Mucosa of gallbladder (tissue), 1 donor: ENCODE results near the gene AKAP17A. TPM values are rescaled to one million over a fixed set of nuclear protein-coding genes. Genes with fewer than 3 reads are reported as not detected.
"Not testable (repeated sequence)": the region's sequence is repeated elsewhere in the genome, so short reads cannot be mapped to it uniquely, and the experiment has no call there.

Experiments used
- DNase-seq: peaks from one replicate; pipeline ENCODE4 v3.0.0-alpha.2; 2020; ENCODE audit warnings: low spot score
- total RNA-seq: library from RNA; stranded (reverse); gene quantifications from one replicate; pipeline ENCODE4 v1.2.1, GENCODE V29; 2021
- donor health status: DM: no; HTN: no; CAD: no.

Gene AKAP17A
- total RNA-seq, 1 donor from 2014 or later, result 52.9 TPM

DNA sequence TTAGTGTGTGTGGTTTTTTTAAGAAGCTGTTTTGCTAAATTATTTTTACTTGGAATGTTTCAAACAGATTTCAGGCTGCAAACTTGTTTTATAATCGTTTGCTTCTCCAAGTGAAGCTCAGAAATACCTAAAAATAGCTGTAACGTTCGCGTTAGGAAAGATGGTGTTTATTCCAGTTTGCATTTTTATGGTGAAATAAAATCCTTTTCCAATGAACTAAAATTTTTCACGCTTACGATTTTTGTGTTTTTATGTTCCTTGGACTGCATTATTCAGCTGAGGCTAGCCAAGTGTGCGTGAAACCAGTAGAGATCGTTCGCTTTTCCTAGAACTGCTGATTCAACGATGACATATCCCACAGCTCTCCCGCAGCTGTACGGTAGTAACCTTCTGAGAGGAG is 10.9 kb downstream of the AKAP17A start:
- no peak for DNase-seq

DNA sequence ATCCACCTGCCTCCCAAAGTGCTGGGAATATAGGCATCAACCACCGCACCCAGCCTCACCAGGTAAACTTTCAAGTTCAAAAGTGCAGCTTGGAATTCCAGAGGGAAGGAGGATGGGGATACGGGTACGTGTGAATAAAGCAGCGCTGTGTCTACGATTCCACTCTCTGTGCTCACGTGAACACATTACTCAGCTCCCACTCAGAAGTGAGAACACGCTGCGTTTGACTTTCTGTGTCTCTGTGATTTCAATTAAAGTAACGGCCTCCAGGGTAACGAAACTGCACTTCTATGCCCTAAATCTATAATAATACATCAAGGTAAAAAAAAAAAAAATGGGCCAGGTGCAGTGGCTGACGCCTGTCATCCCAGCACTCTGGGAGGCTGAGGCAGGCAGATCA is 15.1 kb downstream of the AKAP17A start:
- DNase-seq, result no peak

DNA sequence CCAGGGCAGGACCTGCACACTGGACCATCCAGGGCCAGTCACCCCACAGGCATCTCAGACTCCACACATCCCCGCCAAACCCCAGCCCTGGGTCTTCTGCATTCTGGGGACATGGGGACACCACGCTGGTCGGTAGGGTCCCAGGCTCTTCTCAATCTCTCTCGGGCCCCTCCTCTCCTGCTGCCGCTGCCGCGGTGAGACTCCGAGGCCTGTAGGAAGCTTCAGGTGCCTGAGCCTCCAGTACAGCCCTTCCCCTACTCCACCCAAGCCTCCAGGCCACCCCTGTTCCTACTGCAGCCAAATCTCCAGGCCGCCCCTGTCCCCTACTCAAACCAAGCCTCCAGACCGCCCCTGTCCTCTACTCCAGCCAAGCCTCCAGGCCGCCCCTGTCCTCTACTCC is 17.9 kb downstream of the AKAP17A start:
- DNase-seq, result no peak

DNA sequence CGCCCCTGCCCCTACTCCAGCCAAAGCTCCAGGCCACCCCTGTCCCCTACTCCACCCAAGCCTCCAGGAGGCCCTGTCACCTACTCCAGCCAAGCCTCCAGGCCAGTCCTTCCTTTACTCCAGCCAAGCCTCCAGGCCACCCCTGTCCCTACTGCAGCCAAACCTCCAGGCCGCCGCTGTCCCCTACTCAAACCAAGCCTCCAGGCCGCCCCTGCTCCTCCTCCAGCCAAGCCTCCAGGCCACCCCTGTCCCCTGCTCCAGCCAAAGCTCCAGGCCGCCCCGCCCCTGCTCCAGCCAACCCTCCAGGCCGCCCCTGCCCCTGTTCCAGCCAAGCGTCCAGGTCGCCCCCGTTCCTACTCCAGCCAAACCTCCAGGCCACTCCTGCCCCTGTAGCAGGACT is 18.4 kb downstream of the AKAP17A start:
- no peak for DNase-seq

DNA sequence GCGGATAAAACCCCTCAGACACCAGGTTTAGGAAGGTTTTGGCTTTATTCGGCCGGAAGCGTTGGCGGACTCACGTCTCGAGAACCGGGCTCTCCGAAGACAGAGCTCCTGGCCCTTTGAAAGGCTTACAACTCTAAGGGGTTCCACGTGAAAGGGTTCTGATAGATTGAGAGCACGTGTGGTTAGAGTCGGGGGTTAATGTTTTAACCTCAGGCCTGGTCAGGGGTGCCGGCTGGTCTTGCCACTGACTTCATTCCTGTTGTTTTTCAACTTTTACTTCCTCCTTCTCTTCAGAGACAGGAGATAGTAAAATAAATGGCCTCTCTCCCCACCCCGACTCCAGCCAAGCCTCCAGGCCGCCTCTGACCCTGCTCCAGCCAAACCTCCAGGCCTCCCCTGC is 18.8 kb downstream of the AKAP17A start:
- DNase-seq, result no peak

DNA sequence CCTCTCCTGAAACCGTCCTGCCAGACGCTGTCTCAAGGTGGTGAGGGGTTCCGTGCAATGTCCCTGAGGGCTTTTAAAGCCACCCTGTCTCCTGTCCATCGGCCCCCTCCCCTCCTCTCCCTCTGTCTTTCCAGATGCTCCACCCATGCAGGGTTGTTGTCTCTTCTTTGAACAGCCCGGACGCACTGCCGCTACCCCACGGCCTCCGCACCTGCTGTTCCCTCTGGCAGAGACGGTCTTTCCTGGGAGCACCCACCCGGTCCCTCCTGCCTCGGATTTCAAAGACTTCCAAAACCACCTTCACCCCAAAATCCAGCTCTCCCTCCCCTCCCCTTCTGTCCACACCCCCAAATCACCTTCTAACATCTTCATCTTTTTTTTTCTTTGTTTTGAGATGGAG is 19.3 kb downstream of the AKAP17A start:
- DNase-seq, result no peak

DNA sequence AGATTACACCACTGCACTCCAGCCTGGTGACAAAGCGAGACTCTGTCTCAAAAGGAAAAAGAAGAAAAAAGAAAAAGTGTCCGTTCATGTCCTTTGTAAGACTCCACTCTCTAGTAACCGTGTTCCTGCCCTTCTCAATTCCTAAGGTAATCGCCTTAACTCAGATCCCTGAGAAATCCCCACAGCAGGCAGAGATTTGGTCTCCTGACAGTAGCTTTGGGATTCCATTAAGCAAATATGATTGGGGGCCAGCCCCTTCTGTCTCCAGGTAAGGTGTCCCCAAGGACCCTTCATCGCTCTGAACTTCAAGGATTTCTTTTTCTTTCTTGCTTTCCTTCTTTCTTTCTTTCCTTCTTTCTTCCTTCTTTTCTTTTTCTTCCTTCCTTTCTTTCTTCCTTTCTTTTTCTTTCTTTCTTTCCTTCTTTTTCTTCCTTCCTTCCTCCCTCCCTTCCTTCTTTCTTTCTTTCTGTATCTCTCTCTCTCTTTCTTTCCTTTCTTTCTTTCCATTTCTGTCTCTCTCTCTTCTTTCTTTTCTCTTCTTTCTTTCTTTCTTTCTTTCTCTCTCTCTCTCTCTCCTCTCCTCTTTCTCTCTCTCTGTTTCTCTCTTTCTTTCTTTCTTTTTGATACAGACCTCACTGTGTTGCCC is 21.4 kb downstream of the AKAP17A start:
- DNase-seq, result no peak

DNA sequence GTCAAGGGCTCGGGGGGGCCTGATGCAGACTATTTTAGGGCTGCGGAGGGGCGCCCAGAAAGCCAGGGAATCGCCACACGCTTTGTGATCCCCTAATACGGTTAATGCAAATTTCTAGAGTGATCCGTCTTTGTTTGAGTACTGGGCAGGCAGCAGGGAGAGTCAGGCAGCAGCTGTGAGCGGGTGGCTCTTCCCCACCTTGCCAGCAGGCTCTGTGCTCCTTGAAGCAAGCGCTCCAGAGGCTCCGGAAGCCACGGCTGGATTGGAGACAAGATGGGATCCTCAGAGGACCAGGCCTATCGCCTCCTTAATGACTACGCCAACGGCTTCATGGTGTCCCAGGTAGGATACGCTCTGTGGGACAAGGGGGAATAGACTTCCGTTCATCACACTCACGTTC is 23.5 kb downstream of the AKAP17A start, which contains the start of gene ASMT:
Gene ASMT, plus strand, starts transcription at position 133 of the 400 bp plus-strand sequence. Its CDS starts 141 bp downstream, at position 274.
- no peak for DNase-seq

DNA sequence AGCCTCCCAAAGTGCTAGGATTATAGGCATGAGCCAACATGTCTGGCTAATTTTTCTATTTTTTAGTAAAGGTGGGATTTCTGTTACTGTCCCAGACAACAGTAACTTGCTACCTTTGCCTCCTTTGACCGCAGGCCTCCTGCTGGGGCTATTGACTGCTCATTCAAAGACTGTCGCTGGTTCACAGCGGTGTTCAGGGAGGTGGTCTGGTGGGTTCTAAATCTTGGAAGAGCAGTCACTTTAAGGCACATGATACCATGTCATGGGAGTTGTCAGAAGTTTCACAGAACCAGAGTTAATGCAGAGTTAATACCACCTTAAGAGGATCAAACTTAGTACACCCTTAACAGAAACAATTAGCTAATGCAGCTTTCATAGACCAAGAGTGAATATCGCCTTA is 27.3 kb downstream of the AKAP17A start:
- DNase-seq, result no peak

DNA sequence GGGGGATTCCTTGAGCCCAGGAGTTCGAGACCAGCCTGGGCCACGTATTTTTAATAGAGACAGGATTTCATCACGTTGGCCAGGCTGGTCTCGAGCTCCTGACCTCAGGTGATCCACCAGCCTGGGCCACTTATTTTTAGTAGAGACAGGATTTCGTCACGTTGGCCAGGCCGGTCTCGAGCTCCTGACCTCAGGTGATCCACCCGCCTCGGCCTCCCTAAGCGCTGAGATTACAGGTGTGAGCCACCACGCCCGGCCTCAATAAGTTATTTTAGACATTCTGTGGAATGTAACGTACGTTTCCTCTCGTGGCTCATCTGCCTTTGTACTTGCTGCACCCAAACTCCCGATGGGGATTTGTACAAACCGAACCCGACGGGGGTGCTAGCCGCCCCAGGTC is 32.3 kb downstream of the AKAP17A start:
- no peak for DNase-seq

DNA sequence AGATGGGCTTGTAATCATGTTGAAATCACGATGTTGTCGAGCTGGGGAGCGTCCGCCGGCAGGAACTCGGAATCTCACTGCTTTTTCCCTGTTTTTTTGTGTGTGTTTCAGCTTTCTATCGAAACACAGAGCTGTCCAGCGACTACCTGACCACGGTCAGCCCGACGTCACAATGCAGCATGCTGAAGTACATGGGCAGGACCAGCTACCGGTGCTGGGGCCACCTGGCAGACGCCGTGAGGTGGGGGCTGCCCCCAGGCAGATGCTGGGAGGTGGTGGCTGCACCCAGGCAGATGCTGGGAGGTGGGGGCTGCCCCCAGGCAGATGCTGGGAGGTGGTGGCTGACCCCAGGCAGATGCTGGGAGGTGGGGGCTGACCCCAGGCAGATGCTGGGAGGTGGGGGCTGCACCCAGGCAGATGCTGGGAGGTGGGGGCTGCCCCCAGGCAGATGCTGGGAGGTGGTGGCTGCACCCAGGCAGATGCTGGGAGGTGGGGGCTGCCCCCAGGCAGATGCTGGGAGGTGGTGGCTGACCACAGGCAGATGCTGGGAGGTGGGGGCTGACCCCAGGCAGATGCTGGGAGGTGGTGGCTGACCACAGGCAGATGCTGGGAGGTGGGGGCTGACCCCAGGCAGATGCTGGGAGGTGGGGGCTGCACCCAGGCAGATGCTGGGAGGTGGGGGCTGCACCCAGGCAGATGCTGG is 32.9 kb downstream of the AKAP17A start:
- not testable (repeated sequence) for DNase-seq

DNA sequence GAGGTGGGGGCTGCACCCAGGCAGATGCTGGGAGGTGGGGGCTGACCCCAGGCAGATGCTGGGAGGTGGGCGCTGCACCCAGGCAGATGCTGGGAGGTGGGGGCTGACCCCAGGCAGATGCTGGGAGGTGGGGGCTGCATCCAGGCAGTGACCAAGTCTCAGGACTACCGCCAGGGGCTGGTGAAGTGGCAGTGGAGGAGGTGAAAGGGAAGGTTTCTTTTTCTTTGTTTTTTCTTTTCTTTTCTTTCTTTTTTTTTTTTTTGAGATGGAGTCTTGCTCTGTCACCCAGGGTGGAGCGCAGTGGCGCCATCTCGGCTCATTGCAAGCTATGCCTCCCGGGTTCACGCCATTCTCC is 33.4 kb downstream of the AKAP17A start:
- DNase-seq, result not testable (repeated sequence)

DNA sequence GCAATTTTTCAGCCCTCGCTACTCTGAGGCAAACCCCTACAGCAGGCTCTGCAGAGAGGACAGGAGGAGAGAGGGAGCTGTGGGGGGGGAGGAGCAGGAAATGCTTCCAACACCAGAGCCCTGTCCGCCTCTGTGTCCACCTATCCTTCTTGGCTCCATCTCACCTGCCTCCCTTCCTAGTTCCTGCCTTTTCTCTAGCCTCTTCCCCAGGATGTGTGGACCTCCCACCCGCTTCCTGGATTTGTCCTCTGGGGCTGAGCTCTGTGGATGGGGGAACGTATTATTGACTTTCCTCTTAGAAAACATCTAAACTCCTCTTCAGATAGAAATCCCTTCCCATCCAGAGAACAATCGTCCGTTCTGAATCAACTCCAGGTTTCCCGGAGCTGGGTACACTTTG is 37.8 kb downstream of the AKAP17A start:
- no peak for DNase-seq

DNA sequence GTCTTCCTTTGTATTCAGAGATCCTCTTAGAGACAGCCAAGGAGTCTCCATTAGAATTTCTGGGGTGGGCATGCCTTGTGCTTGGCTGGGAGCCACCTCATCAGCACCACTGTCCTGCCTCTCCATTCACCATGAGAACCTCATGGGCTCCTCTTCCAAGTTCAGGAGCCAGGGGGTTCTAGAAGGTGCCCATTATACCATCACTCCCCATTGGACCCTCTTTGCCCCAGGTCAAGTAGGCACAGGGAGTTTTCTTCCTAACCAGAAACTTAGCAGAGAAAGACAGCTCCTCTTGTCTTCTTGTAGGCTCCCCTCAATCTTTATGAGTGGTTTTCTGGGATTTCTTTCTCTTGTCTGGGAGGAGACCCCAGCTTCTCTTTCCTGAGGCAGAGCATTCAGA is 54.6 kb downstream of the AKAP17A start:
- DNase-seq, result no peak

DNA sequence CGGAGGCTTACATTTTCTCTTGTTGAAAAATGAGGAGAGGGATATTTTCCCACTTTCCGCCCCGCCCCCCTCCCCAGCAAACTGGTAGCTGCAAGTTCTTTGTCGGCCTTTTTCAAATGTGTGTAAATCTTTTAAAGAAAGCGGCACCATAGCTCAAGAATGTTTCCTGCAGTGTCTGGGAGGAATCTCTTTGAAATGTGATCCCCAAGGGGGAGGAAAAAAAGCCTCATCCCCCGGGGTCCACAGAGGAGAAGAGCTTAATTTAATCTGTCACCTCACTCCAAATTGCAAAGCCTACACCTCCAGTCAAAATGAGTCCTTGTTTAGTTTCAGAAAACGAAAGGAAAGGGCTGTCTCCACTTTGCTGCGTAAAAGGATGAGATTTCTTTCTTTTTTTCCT is 58.2 kb downstream of the AKAP17A start:
- DNase-seq, result no peak

Other genes with a start within 250 kb of the AKAP17A start
- 329 TPM for gene SLC25A6, start 199.5 kb upstream of the AKAP17A start, total RNA-seq
- 29.7 TPM for gene ASMTL, start 138.7 kb upstream of the AKAP17A start, total RNA-seq
- gene P2RY8, start 54.4 kb upstream of the AKAP17A start, total RNA-seq, result 2.3 TPM
- not detected for gene ASMT, start 23.5 kb downstream of the AKAP17A start, total RNA-seq